ENCODE results near the gene CHCHD6. TPM values are rescaled to one million over a fixed set of nuclear protein-coding genes. Genes with fewer than 3 reads are reported as not detected.

Gene CHCHD6
- total and polyA plus RNA-seq, 4 donors = 2.0 to 5.1 (median 3.9) TPM

GRCh38 chr3:126881861-126882260 lies 177.8 kb downstream of the CHCHD6 start (continued):
- no peak for TF ChIP-seq JUND (IDR thresholded peaks at IDR 0.05)
- TF ChIP-seq NR2F2 (IDR thresholded peaks at IDR 0.05) = no peak
- TF ChIP-seq FOXA1 (IDR thresholded peaks at IDR 0.05) = no peak
- TF ChIP-seq REST (IDR thresholded peaks at IDR 0.05) = no peak
- no peak for TF ChIP-seq FOXA2 (IDR thresholded peaks at IDR 0.05)
- TF ChIP-seq HNF4A (conservative IDR thresholded peaks at IDR 0.05) = no peak
- TF ChIP-seq RXRA (IDR thresholded peaks at IDR 0.05) = no peak

GRCh38 chr3:126883241-126883640 lies 179.2 kb downstream of the CHCHD6 start:
- WGBS = 94% methylated on average over 7 of the region's 7 CpGs
- DNase-seq (ENCODE audit: low spot score) = no peak
- no peaks in the 10 kb centered on the region for H3K27me3 ChIP-seq (ENCODE audit: control insufficient read depth in 4 of 4, insufficient read depth in 4 of 4, low read length in 3 of 4)
- H3K4me3 ChIP-seq (ENCODE audit: low read depth in 1 of 3, low read length in 3 of 3) = no peak overlapping the region
- no peaks in the 10 kb centered on the region for H3K9me3 ChIP-seq (ENCODE audit: control insufficient read depth in 4 of 4, low read length in 3 of 4)
- TF ChIP-seq RAD21 (IDR thresholded peaks at IDR 0.05) (no peak), FOXA2 (IDR thresholded peaks at IDR 0.05) (no peak), HNF4A (conservative IDR thresholded peaks at IDR 0.05) (no peak), JUND (IDR thresholded peaks at IDR 0.05) (no peak), YY1 (IDR thresholded peaks at IDR 0.05) (no peak), HNF4G (IDR thresholded peaks at IDR 0.05) (no peak), ATF3 (IDR thresholded peaks at IDR 0.05) (no peak), RXRA (IDR thresholded peaks at IDR 0.05) (no peak), MAX (IDR thresholded peaks at IDR 0.05) (no peak), TAF1 (conservative IDR thresholded peaks at IDR 0.05) (no peak), ZBTB33 (IDR thresholded peaks at IDR 0.05) (no peak), GABPA (IDR thresholded peaks at IDR 0.05 in 1 of 2, conservative IDR thresholded peaks at IDR 0.05 in 1 of 2) (no peak), EGR1 (IDR thresholded peaks at IDR 0.05; ENCODE audit: low read depth in 2 of 2) (no peak), SP1 (IDR thresholded peaks at IDR 0.05) (no peak), NR2F2 (IDR thresholded peaks at IDR 0.05) (no peak), FOXA1 (IDR thresholded peaks at IDR 0.05) (no peak), CTCF (IDR thresholded peaks at IDR 0.05; ENCODE audit: low read depth, low read length, missing input control) (no peak), REST (IDR thresholded peaks at IDR 0.05) (no peak)
- H3K27ac ChIP-seq (ENCODE audit: low read depth in 1 of 2, low read length in 2 of 2) = no peak overlapping the region
- no peaks in the 10 kb centered on the region for H3K4me1 ChIP-seq (ENCODE audit: control insufficient read depth in 4 of 4, insufficient read depth in 4 of 4, low read length in 3 of 4)
- no peaks in the 10 kb centered on the region for H3K36me3 ChIP-seq (ENCODE audit: control insufficient read depth in 4 of 4, insufficient read depth in 3 of 4, low read depth in 1 of 4, low read length in 3 of 4)
- no peak overlapping the region for H3K9ac ChIP-seq (ENCODE audit: low read depth in 1 of 2, low read length in 2 of 2)

Measured in liver (tissue), 9 donors.